Endodermal cell (in vitro differentiated cells): ENCODE measurements around the gene RNF186. TPM values are rescaled to one million over a fixed set of nuclear protein-coding genes. Genes with fewer than 3 reads are reported as not detected.

Experiments used
- DNase-seq: peaks from one replicate; pipeline ENCODE4 v3.0.0-alpha.2; 2017
- H3K27ac ChIP-seq: 2 replicates; pipeline ENCODE4 v1.5.1; 2013; ENCODE audit warnings: mild to moderate bottlenecking, low read depth, low read length, moderate library complexity
- H3K27me3 ChIP-seq: 2 replicates; pipeline ENCODE4 v1.6.1; 2013; ENCODE audit warnings: mild to moderate bottlenecking, low read length, moderate library complexity; ENCODE audit not compliant: insufficient read depth, control insufficient read depth, poor library complexity, severe bottlenecking
- H3K36me3 ChIP-seq: 2 replicates; pipeline ENCODE4 v1.7.0; 2013; ENCODE audit warnings: mild to moderate bottlenecking, low read length, moderate library complexity; ENCODE audit not compliant: control insufficient read depth, insufficient read depth
- H3K4me1 ChIP-seq: one replicate; pipeline ENCODE4 v1.7.0; 2013; ENCODE audit warnings: low read length; ENCODE audit not compliant: control insufficient read depth, insufficient read depth
- H3K4me3 ChIP-seq: 2 replicates; pipeline ENCODE4 v1.5.1; 2013; ENCODE audit warnings: mild to moderate bottlenecking, low read length, moderate library complexity
- H3K9ac ChIP-seq: 2 replicates; pipeline ENCODE4 v1.6.1; 2013; ENCODE audit warnings: mild to moderate bottlenecking, low read length, moderate library complexity; ENCODE audit not compliant: poor library complexity, severe bottlenecking; ENCODE audit errors: extremely low read depth
- H3K9me3 ChIP-seq: 2 replicates; pipeline ENCODE4 v1.6.1; 2013; ENCODE audit warnings: mild to moderate bottlenecking, low read length, moderate library complexity; ENCODE audit not compliant: control insufficient read depth
- H3K27ac Mint-ChIP-seq: 2 replicates; pipeline ENCODE4 v1.8.0; 2020; ENCODE audit warnings: mixed read lengths
- H3K27me3 Mint-ChIP-seq: 2 replicates; pipeline ENCODE4 v1.8.0; 2021; ENCODE audit warnings: mild to moderate bottlenecking, mixed read lengths; ENCODE audit not compliant: insufficient read depth
- H3K36me3 Mint-ChIP-seq: 2 replicates; pipeline ENCODE4 v1.8.0; 2020; ENCODE audit warnings: low read depth, mixed read lengths
- H3K4me1 Mint-ChIP-seq: 2 replicates; pipeline ENCODE4 v1.8.0; 2020; ENCODE audit warnings: mixed read lengths
- H3K4me3 Mint-ChIP-seq: 2 replicates; pipeline ENCODE4 v1.8.0; 2020; ENCODE audit warnings: mild to moderate bottlenecking, moderate library complexity, mixed read lengths
- H3K9me3 Mint-ChIP-seq: 2 replicates; pipeline ENCODE4 v1.8.0; 2020; ENCODE audit warnings: mild to moderate bottlenecking, mixed read lengths
- CTCF ChIP-seq: fragments of 200-600 bp; sonication (generic); conservative IDR thresholded peaks from 2 replicates; pipeline ENCODE4 v1.5.0; 2021; ENCODE audit warnings: antibody characterized with exemption, mild to moderate bottlenecking
- WGBS, 2 experiments: methylation state at CpG; one replicate each; pipeline versions ENCODE4 v1.1.5 to v1.1.7; 2013; ENCODE audit warnings: missing lambda C conversion rate in 2 of 2, mixed read lengths in 1 of 2; ENCODE audit not compliant: insufficient coverage in 1 of 2, insufficient read length in 1 of 2; 5-methylcytosine and 5-hydroxymethylcytosine counted together
- total RNA-seq, 2 donors: library from RNA; stranded (reverse); fragmentation: NEBNext Ultra II Directional in 1 of 2; extraction: Animal tissue kit (Norgen Biotek cat#: 25700) in 1 of 2; gene quantifications; 2 replicates in 1 of 2; 3 replicates in 1 of 2; pipeline ENCODE4 v1.2.1, GENCODE V29; 2021

Gene RNF186
- total RNA-seq, 2 donors from 2014 or later, result not detected

- no peak overlapping the region for H3K4me3 Mint-ChIP-seq
- H3K4me1 Mint-ChIP-seq, result no peaks in the 10 kb centered on the region
- DNase-seq, result no peak
- Histone ChIP-seq H3K27ac (no peak overlapping the region), H3K9me3 (peaks cover 15% of the 10 kb centered on the region), H3K9ac (no peak overlapping the region), H3K4me1 (no peaks in the 10 kb centered on the region), H3K27me3 (no peaks in the 10 kb centered on the region), H3K4me3 (no peak overlapping the region), H3K36me3 (no peaks in the 10 kb centered on the region)
- no peak for TF ChIP-seq CTCF
- H3K27ac Mint-ChIP-seq, result no peak overlapping the region
- peaks cover 23% of the 10 kb centered on the region for H3K27me3 Mint-ChIP-seq
- peaks cover 21% of the 10 kb centered on the region for H3K9me3 Mint-ChIP-seq
- 95 to 100% methylated on average over 1 to 2 of the region's 2 CpGs for WGBS, 2 experiments
- H3K36me3 Mint-ChIP-seq, result no peaks in the 10 kb centered on the region
These were observed 44.8 kb upstream of the RNF186 start for GRCh38 chr1:19859876-19860275.

GRCh38 chr1:19858893-19859292 lies 43.8 kb upstream of the RNF186 start:
- no peak overlapping the region for H3K9ac ChIP-seq
- no peak for TF ChIP-seq CTCF
- Mint-ChIP-seq H3K27ac (no peak overlapping the region), H3K4me3 (no peak overlapping the region), H3K36me3 (no peaks in the 10 kb centered on the region), H3K4me1 (no peaks in the 10 kb centered on the region), H3K27me3 (peaks cover 20% of the 10 kb centered on the region), H3K9me3 (peaks cover 16% of the 10 kb centered on the region)
- no peaks in the 10 kb centered on the region for H3K4me1 ChIP-seq
- H3K27me3 ChIP-seq, result no peaks in the 10 kb centered on the region
- H3K27ac ChIP-seq, result no peak overlapping the region
- DNase-seq, result no peak
- no peaks in the 10 kb centered on the region for H3K36me3 ChIP-seq
- H3K9me3 ChIP-seq, result peaks cover 12% of the 10 kb centered on the region
- 68 to 79% methylated on average over 5 of the region's 5 CpGs for WGBS, 2 experiments
- no peak overlapping the region for H3K4me3 ChIP-seq

DNA sequence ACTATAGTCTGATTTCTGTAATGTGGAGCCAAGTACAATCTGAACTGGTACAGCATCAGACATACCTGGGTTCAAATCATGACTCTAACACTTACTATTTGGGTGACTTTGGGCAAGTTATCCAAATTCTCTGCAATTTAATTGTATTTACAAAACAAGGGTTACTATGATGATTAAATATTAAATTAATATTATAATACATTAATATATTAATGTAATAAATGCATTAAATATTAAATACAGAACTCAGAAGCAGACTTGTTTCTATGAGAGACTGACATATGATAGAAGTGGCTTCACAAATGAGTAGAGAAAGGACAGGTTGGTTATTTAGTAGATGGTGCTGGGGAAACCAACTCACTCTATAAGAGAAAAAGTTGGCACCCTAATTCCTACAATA lies 39.8 kb upstream of the RNF186 start:
- Histone ChIP-seq H3K27me3 (no peaks in the 10 kb centered on the region), H3K9me3 (no peaks in the 10 kb centered on the region), H3K4me3 (no peak overlapping the region), H3K27ac (no peak overlapping the region), H3K9ac (no peak overlapping the region), H3K36me3 (no peaks in the 10 kb centered on the region), H3K4me1 (no peaks in the 10 kb centered on the region)
- no peak for TF ChIP-seq CTCF
- Mint-ChIP-seq H3K9me3 (no peaks in the 10 kb centered on the region), H3K4me1 (peaks cover 2% of the 10 kb centered on the region), H3K27me3 (peaks cover 19% of the 10 kb centered on the region), H3K27ac (no peak overlapping the region), H3K4me3 (no peak overlapping the region), H3K36me3 (no peaks in the 10 kb centered on the region)
- no peak for DNase-seq
